ENCODE measurements around the gene HTR3D.

DNA sequence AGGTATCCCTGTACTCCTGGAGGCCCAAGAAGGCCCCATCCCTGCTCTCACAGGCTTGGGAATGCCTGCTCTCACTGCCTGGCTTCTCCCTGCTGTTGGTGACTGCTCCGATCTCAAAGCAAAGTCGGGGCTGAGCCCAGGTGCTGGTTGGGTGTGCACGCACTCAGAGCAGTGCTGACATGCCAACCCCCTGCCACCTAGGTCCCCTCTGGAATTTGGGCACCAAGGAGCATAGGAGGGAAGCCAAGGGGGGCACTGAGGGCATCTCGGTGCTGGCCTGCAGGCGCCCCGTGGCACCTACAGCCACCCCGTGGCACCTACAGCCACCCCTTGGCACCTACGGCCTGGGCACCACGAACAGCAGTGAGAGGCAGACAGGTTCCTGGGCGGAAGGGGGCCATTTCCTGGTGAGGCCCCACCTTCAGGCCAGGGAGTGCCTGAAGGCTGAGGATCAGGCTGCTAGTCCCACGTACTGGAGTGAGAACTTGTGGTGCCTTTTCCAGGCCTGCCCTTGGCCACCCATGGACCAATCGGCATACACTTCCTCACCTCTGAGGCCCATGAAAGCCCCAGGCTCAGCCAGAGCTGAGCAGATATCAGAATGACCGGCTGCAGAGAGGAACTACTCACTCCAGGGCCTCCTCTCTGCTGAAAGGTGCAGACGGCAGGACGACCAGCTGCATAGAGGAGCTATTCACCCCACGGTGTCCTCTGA is 49.7 kb downstream of the HTR3D start:
- TF ChIP-seq EZH2 (IDR thresholded peaks at IDR 0.05) = no peak
- TF ChIP-seq POLR2A (IDR thresholded peaks at IDR 0.05; ENCODE audit: borderline replicate concordance, extremely low read depth, insufficient read depth, insufficient read length) = no peak
- TF ChIP-seq, protein P1, sequence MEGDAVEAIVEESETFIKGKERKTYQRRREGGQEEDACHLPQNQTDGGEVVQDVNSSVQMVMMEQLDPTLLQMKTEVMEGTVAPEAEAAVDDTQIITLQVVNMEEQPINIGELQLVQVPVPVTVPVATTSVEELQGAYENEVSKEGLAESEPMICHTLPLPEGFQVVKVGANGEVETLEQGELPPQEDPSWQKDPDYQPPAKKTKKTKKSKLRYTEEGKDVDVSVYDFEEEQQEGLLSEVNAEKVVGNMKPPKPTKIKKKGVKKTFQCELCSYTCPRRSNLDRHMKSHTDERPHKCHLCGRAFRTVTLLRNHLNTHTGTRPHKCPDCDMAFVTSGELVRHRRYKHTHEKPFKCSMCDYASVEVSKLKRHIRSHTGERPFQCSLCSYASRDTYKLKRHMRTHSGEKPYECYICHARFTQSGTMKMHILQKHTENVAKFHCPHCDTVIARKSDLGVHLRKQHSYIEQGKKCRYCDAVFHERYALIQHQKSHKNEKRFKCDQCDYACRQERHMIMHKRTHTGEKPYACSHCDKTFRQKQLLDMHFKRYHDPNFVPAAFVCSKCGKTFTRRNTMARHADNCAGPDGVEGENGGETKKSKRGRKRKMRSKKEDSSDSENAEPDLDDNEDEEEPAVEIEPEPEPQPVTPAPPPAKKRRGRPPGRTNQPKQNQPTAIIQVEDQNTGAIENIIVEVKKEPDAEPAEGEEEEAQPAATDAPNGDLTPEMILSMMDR (IDR thresholded peaks at IDR 0.05 in 2 of 3, conservative IDR thresholded peaks at IDR 0.05 in 1 of 3; ENCODE audit: borderline replicate concordance in 1 of 3, insufficient read depth in 1 of 3, low read depth in 2 of 3, low read length in 2 of 3) = no peak

Measured in HCT116 (cell line).